Stimulated activated CD4-positive, alpha-beta T cell treated with anti-CD3 and anti-CD28 coated beads, Interleukin-15, amount 100 ng/mL, for 48 hours (primary cell): ENCODE results near the gene CDCA7.
"Not testable (repeated sequence)": the region's sequence is repeated elsewhere in the genome, so short reads cannot be mapped to it uniquely, and the experiment has no call there.

Experiments used
- DNase-seq, 2 donors: peaks; one replicate each; pipeline ENCODE4 v3.0.0-alpha.2; 2020; ENCODE audit warnings: low read depth in 2 of 2

The CDCA7 gene

DNA sequence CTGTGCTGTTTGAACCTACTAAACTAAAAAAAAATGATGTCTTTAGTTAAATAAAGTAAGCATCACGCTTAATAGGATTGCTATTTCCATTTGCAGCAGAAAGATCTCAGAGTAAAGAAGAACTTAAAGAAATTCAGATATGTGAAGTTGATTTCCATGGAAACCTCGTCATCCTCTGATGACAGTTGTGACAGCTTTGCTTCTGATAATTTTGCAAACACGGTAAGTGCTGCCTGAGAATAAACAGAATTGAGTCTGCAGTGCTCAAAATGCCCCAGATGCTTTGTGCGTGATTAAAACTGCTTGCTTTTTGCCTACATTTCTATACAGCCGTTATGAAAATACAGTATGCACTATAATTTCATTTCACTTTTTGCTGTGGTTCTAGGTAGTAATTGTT, 3.9 kb downstream of the CDCA7 start:
- no peak for DNase-seq

DNA sequence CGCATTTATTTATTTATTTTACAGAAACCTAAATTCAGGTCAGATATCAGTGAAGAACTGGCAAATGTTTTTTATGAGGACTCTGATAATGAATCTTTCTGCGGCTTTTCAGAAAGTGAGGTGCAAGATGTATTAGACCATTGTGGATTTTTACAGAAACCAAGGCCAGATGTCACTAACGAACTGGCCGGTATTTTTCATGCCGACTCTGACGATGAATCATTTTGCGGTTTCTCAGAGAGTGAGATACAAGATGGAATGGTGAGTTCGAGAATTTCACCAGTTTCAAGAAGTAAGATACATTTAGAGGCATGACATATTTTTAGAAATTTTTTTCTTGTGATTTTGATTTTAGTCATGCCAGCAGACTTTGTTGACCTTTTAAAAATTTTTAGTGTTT, 4.6 kb downstream of the CDCA7 start:
- no peak for DNase-seq

DNA sequence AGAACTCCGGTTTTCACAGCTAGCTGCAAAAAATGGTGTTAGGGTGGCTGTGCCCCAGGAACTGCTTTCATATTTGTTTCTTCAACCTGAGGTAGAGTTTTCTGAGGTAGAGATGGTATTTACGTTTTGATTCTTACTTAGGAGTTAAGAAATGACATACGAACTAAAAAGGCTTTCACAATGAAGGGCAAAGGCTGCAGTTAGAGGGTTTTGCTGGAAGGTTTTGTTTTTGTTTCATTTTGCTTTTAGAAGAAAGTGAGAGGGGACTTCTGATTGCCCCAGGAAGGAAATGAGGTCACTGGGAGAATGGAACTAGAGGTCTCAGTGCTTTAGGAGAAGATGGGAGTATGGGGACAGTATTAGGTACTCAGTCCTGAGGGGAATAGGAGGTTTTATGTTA, 15.5 kb downstream of the CDCA7 start:
- no peak for DNase-seq

DNA sequence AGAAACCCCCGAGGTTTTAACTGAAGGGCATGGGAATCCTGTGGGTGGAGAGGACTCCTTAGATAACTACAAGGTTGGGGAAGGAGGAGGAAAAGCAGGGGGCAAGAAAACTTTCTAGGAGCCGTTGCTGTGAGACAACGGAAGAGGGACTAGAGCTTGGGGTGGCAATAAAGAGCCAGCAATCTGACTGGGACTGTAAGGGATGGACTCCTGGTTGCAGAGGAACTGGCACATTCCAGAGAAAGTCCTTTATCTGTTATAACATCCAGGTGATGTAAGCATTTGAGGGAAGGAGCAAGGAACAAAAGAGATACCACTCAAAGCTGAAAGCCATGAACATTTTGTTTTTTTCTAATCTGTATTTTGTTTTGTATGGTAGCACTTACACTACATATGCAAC, 16.4 kb downstream of the CDCA7 start:
- no peak for DNase-seq

DNA sequence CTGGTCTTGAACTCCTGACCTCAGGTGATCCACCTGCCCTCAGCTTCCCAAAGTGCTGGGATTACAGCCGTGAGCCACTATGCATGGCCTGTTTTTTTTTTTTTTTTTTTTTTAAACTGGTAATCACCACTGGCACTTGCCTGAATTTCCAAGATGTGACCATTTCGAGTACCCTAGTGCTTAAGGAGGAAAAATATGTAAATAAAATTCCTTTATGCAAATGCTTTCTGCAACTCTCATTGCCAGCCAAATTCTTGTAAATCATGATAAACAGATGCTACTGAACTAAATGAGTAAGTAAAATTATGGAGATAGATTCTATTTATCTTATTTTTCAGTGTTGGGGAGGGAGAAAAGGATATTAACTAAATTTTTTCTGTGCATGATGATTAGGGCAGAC, 18.6 kb downstream of the CDCA7 start:
- no peak for DNase-seq

GRCh38 chr2:173374634-173375033, 20.0 kb downstream of the CDCA7 start:
- DNase-seq, result no peak

DNA sequence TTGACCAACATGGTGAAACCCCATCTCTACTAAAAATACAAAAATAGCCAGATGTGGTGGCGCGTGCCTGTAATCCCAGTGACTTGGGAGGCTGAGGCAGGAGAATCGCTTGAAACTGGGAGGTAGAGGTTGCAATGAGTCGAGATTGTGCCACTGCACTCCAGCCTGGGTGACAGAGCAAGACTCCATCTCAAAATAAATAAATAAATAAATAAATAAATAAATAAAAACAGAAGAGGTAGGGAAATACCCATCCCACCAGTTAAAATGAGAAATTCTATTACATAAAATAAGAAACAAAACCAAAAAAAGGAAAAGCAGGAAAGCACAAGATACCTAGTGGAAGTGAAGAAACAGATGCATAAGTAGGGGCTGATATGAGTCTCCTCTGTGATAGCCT, 30.9 kb downstream of the CDCA7 start:
- not testable (repeated sequence) for DNase-seq

GRCh38 chr2:173386021-173386737, 31.5 kb downstream of the CDCA7 start:
- DNase-seq, result no peak

DNA sequence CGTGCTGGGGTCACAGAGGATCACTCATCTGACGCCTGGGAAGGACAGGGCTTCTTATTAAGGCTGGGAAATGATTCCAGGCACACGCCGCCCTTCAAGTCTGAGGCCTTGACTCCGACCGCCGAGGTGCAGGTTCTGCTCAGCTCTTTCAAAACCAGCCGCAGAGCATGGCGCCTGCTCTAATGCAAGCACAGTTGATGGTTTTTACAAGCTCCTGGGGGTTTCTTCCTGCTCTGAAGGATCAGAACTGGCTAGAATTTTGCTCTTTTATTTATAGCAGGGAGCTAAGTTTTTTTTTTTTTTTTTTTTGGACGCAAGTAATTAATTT, 32.0 kb downstream of the CDCA7 start:
- DNase-seq, result no peak

DNA sequence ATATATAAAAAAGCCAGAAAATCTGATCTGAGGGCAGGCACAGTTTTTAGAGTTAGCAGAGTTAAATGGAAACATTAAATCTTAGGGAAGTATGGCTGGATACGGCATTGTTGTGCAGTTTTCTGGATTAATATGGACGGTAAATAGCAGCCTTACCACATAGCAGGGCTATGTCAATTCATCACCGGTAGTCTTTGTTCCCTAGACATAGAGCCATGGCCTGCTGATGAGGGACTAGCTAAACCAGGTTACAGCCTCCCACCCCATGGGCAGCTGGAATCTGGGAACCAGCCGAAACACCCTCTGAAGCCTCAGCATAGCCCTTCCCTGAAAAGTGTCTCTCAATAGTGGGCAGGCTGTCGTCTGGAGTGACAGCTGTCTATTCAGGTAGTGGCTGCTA, 32.4 kb downstream of the CDCA7 start:
- no peak for DNase-seq

- DNase-seq, result no peak
Observed at GRCh38 chr2:173387660-173388059, 33.0 kb downstream of the CDCA7 start.

DNA sequence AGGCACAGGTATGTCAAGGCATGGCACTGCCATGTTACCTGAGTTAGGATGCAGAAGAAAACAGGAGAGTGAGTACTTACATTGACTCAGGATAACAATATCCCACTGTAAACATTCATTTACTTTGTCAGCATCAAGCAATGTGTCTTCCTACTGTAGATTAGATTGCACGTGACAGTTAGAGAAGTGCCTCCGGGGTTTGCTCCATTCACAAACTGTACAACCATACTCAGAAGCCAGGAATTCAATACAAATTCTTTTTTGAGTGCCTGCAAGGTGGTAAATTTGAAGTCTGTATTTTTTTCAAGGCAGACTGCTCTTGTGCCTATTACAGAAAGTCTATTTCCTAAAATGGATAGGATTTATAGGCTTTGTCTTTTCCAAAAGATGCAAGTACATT, 34.1 kb downstream of the CDCA7 start:
- no peak for DNase-seq

GRCh38 chr2:173390036-173390435, 35.4 kb downstream of the CDCA7 start:
- DNase-seq, result no peak

GRCh38 chr2:173392731-173393130, 38.1 kb downstream of the CDCA7 start:
- no peak for DNase-seq

GRCh38 chr2:173393186-173393585, 38.5 kb downstream of the CDCA7 start:
- DNase-seq, result no peak

DNA sequence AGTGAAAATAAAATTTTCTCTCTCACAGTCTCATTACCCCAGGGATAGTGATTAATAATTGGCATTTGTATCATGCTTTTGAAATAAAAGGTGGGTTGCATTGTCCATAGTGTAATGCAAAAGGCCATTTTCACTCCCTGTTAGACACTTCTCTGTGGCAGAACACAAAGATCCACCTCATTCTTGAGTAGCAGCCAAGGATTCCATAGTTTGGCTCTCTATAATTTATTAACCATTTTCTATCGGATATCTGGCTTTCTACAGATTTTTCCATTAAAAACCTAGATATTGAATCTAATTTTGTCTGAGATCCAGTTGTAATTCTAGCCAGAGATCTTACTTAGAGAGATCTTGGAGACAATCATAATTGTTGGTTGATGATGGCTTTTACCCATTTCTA, 39.0 kb downstream of the CDCA7 start:
- DNase-seq, result no peak

DNA sequence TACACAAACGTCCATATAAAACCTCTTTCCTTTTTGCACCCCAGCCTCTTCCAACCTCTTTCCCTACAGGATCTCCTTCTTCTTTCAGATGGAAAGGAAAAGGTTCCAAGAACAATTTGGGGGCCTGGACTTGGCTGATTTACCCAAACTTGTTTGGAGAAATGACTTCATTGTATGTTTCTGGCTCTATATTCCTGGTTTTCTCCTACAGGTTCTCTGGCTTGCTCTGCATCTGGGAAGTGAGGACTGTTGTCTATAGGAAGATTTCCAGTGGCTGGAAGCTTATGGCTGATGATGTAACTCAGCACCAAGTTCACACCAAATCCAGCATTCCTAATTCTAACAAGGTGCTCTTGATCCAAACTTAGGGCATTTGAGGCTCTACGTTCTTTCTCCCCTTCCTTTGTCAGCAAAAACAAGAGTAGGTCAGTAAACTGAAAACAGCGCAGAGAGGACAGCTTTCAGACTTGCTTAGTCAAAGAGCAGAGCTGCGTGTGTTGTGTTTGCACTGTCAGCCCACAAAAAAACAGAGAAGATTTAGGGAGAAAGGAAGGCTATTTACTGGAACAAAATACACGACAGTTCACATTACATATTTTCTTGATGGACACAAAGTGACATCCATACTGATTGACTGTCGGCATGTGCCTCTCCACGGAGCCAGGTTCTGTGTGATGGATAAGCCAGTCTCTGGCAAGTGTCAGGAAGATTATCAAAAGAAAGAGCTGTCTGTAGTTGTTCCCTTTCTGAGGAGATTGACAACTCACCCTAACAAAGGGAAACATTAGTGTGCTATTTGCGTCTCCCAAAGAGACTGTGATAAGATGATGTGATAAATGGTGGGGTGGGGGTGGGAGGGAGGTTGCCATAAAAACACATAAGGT, 39.7 kb downstream of the CDCA7 start:
- DNase-seq, result no peak

DNA sequence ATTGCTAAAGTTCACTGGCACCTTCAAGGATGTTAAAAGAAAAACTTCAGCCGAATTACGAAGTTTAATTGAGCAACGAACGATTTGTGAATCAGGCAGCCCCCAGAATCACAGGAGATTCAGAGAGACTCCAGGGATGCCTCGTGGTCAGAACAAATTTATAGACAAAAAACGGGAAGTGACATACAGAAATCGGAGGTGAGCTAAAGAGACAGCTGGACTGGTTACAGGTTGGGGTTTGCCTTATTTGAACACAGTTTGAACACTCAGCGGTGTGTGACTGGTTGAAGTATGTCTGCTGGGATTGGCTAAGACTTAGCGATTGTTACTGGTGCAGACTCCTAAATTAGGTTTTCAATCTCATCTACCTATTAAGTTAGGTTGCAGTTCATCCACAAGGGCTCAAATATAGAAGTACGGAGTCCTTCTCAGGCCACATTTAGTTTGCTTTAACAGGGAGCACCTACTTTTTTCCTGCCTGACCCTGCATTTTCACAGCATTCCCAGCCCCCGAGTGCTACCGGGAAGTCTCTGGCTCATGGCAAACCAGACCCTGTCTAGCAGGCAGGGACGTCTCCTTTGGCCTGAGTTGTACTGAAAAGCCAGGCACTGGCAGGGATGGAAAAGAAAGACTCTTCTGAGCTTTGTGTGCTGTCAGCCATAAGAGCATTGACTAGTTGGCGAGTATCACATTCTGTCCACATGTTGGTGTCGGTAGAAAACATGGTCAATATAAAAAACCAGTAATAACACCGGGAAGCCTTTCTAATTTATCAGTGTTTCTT, 41.1 kb downstream of the CDCA7 start:
- DNase-seq, result no peak

DNA sequence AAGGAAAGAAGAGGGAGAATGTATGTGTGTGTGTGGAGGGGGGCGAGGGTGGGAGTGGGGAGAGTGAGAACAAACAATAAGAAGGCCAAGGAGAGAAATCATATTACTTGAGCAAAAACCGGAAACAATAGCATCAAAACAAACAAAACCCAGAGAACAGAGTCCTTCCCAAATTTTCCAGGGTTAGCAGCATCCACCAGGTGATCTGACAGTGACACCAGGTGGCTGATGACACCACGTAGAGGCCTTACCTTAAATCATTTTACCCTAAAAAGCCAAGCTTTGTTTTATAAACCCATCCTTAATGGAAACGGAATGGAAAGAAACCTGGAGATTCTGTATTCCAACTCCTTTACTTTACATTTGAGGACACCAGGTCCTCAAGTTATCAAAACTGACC, 42.9 kb downstream of the CDCA7 start:
- DNase-seq, result no peak

DNA sequence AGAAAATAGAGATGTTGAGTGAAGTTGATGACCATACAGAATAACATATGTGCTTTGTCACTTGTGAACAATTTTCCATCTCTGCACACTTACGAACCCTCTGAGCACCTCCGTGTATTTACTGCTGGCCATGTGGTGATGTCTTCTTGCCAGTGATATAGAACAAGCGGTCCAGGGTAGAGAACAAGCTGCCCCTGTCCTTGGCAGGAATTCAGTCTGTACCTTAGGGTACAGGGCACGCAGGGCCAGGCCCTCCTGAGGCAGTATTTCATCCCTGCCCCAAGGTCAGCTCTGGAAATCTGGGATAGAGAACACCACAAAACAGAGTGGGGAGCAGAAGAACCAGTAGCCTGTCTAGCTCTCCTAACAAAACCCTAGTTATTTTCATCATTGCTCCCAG, 44.6 kb downstream of the CDCA7 start:
- no peak for DNase-seq

GRCh38 chr2:173400760-173401159, 46.1 kb downstream of the CDCA7 start:
- no peak for DNase-seq

DNA sequence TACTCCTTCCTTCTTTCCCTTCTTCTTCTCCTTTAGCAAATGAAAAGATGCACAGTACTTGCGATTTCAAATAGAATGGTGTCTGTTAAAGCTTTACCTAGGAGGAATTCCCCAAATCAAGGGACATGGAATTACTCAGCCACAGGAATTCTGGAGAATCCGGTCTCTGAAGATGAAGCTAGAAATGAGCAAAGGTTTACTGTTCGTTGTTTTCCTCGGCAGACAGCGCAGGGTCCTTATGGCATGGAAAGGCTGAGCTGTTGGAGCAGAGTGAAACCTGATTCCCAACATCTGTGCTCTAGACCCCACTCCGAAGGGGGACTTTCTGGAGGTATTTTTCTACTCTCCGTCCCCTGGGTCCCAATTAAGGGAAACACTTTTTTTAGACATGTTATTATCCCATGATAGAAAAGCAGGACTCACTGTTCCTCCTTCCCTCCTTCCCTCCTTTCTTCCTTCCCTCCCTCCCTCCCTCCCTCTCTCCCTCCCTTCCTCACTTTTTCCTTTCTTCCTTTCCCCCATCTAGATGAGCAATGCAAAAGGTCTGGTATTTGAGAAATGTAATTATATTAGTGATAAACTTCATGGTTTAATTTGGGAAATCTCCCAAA, 47.1 kb downstream of the CDCA7 start:
- no peak for DNase-seq
